K562 (cell line): ENCODE measurements around the gene TBC1D1. TPM values are rescaled to one million over a fixed set of nuclear protein-coding genes. Genes with fewer than 3 reads are reported as not detected.

ENCODE experiments used
- ATAC-seq: fragments of 200-7000 bp; cut with Tn5 transposase; 3 replicates; pipeline ENCODE4 v1.9.1; 2020; ENCODE audit warnings: moderate library complexity
- BruUV-seq: library from RNA; stranded (reverse); fragments of 400-500 nt; replicated peaks from 2 replicates; lab custom pipeline; 2021; lab: Mats Ljungman, UMichigan
- CTCF ChIA-PET: fragments of 300-600 bp; formaldehyde crosslinking; extraction: SDS; loops from one replicate; lab custom pipeline; 2021; ENCODE audit warnings: low intra/inter-chr PET ratio; lab: Yijun Ruan, JAX
- POLR2A ChIA-PET: fragments of 300-600, 350-650 bp; sonication (Branson Sonifier 250); formaldehyde crosslinking; extraction: SDS; loops from one replicate; lab custom pipeline; 2021; ENCODE audit warnings: antibody characterized with exemption, inconsistent platforms; lab: Yijun Ruan, JAX
- DNase-seq, 4 experiments: peaks; one replicate each; pipeline versions ENCODE4 v3.0.0 to v3.0.0-alpha.2; 2011 to 2018; ENCODE audit warnings: low spot score in 3 of 4, mixed read lengths in 3 of 4; ENCODE audit errors: extremely low read depth in 1 of 4
- FAIRE-seq: peaks from 2 replicates; lab custom pipeline; 2011; peaks lifted over from hg19 to GRCh38; lab: Jason Lieb, UNC
- H2AFZ ChIP-seq: 2 replicates; pipeline ENCODE4 v1.6.0; 2011; ENCODE audit warnings: low read depth, low read length, control low read depth, inconsistent platforms
- H3K27ac ChIP-seq: fragments of 200-600 bp; 3 replicates; pipeline ENCODE4 v1.8.0; 2011; ENCODE audit warnings: low read depth, mild to moderate bottlenecking, control low read depth, inconsistent platforms, low read length, moderate library complexity, mixed read lengths; ENCODE audit errors: extremely low read depth
- H3K27me3 ChIP-seq, 2 experiments: fragments of 300-600 bp in 1 of 2; 2 replicates in 1 of 2; 3 replicates in 1 of 2; pipeline versions ENCODE4 v1.6.0 to v1.8.0; 2011; ENCODE audit warnings: inconsistent platforms in 2 of 2, low read length in 2 of 2, mild to moderate bottlenecking in 1 of 2, mixed read lengths in 1 of 2, moderate library complexity in 1 of 2; ENCODE audit not compliant: control insufficient read depth in 2 of 2, insufficient read depth in 2 of 2
- H3K36me3 ChIP-seq: fragments of 300-600 bp; 3 replicates; pipeline ENCODE4 v1.8.0; 2011; ENCODE audit warnings: mild to moderate bottlenecking, low read length, inconsistent platforms; ENCODE audit not compliant: control insufficient read depth, insufficient read depth
- H3K4me1 ChIP-seq, 2 experiments: fragments of 200-600 bp in 1 of 2; replicated peaks in 1 of 2; 2 replicates in 1 of 2; 3 replicates in 1 of 2; pipeline versions ENCODE4 v1.5.1 to v1.8.0; 2011; ENCODE audit warnings: inconsistent platforms in 2 of 2, low read length in 2 of 2, mild to moderate bottlenecking in 1 of 2, mixed read lengths in 1 of 2, moderate library complexity in 1 of 2; ENCODE audit not compliant: control insufficient read depth in 2 of 2, insufficient read depth in 2 of 2
- H3K4me2 ChIP-seq: 2 replicates; pipeline ENCODE4 v1.6.1; 2011; ENCODE audit warnings: low read length, control low read depth, inconsistent platforms, mixed read lengths; ENCODE audit not compliant: insufficient read depth
- H3K4me3 ChIP-seq: fragments of 200-600 bp; sonication (generic), shearing (Covaris generic); 2 replicates; pipeline ENCODE4 v1.5.1; 2016; ENCODE audit warnings: control low read depth, inconsistent platforms
- H3K79me2 ChIP-seq: fragments of 200-600 bp; 3 replicates; pipeline ENCODE4 v1.8.0; 2011; ENCODE audit warnings: low read length, inconsistent platforms; ENCODE audit not compliant: control insufficient read depth, insufficient read depth
- H3K9ac ChIP-seq, 2 experiments: 2 replicates each; pipeline versions ENCODE4 v1.6.0 to v1.6.1; 2011; ENCODE audit warnings: low read depth in 2 of 2, low read length in 2 of 2, control low read depth in 1 of 2, inconsistent platforms in 1 of 2, mild to moderate bottlenecking in 1 of 2, mixed read lengths in 1 of 2; ENCODE audit not compliant: insufficient read depth in 1 of 2
- H3K9me1 ChIP-seq: one replicate; pipeline ENCODE4 v1.6.0; 2011; ENCODE audit warnings: inconsistent platforms, mild to moderate bottlenecking, low read length, moderate library complexity; ENCODE audit not compliant: control insufficient read depth, insufficient read depth
- H3K9me3 ChIP-seq: replicated peaks from 2 replicates; pipeline ENCODE4 v1.5.1; 2011; ENCODE audit warnings: low read depth, low read length, inconsistent platforms; ENCODE audit not compliant: control insufficient read depth, insufficient read depth
- H4K20me1 ChIP-seq: replicated peaks from 2 replicates; pipeline ENCODE4 v1.6.1; 2011; ENCODE audit warnings: low read length, inconsistent platforms, mixed read lengths; ENCODE audit not compliant: control insufficient read depth, insufficient read depth
- BHLHE40 ChIP-seq: IDR thresholded peaks from 2 replicates; pipeline ENCODE4 v1.6.1; 2011; ENCODE audit warnings: low read length, improper control_type of control experiment
- NR0B1 ChIP-seq: fragments of 450-650 bp; IDR thresholded peaks from one replicate; pipeline ENCODE4 v1.6.1; 2018; ENCODE audit warnings: mild to moderate bottlenecking, moderate library complexity; ENCODE audit not compliant: partially characterized antibody
- RAD51 ChIP-seq: fragments of 450-650 bp; IDR thresholded peaks from 2 replicates; pipeline ENCODE4 v1.7.1; 2016; ENCODE audit warnings: low read depth, mild to moderate bottlenecking, borderline replicate concordance
- USF1 ChIP-seq: sonication (generic); formaldehyde crosslinking; IDR thresholded peaks from 2 replicates; pipeline ENCODE4 v1.9.0; 2022; ENCODE audit warnings: mild to moderate bottlenecking, missing genetic modification reagents
- USF2 ChIP-seq: sonication (generic); formaldehyde crosslinking; IDR thresholded peaks from 2 replicates; pipeline ENCODE4 v1.5.0; 2020; ENCODE audit warnings: missing genetic modification reagents
- ZNF121 ChIP-seq: sonication (generic); formaldehyde crosslinking; conservative IDR thresholded peaks from 2 replicates; pipeline ENCODE4 v1.8.0; 2022; ENCODE audit warnings: missing genetic modification reagents
- WGBS: fragments of 100-300 bp; shearing (Covaris generic); methylation state at CpG from one replicate; pipeline ENCODE4 v1.1.6; 2016; ENCODE audit warnings: low coverage, mixed read lengths; ENCODE audit not compliant: insufficient coverage; ENCODE audit errors: missing lambda C conversion rate; 5-methylcytosine and 5-hydroxymethylcytosine counted together
- in situ Hi-C: fragments of 300-500 bp; cut with MboI; formaldehyde crosslinking; loops from 4 replicates; pipeline ENCODE4 v1.15.0; 2018; ENCODE audit warnings: inconsistent platforms, mixed read lengths
- intact Hi-C: fragments of 100-400 bp; cut with micrococcal nuclease; formaldehyde crosslinking; loops from 2 replicates; pipeline ENCODE4 v1.14.2; 2022
- polyA plus RNA-seq, 8 experiments: library from polyadenylated mRNA; depleted of rRNA in 4 of 8; stranded (reverse) in 5 of 8; unstranded in 3 of 8; fragments of >200 nt; fragmentation: Nextera tagmentation in 2 of 8; fragmentation: Illumina TruSeq in 1 of 8; extraction: Ambion mirVana in 2 of 8; extraction: Trizol in 1 of 8; gene quantifications; 2 replicates each; pipeline versions ENCODE4 v1.2.1 to v1.2.3, GENCODE V29; 2011 to 2014; ENCODE audit warnings: inconsistent platforms in 1 of 8, missing spikeins in 1 of 8
- total RNA-seq, 7 experiments: library from RNA; depleted of rRNA in 6 of 7; stranded (reverse); fragments of >200 nt in 6 of 7; fragmentation: Illumina TruSeq in 2 of 7; extraction: Trizol in 2 of 7; gene quantifications; 2 replicates each; pipeline versions ENCODE4 v1.2.1 to v1.2.3, GENCODE V29; 2011 to 2021; ENCODE audit warnings: low replicate concordance in 1 of 7

TBC1D1 gene
- total and polyA plus RNA-seq, 9 of the 15 experiments (the other 6 are each of a cell fraction or from before 2014, with no cell fraction given): 0.59 to 14.2 (median 8.8) TPM

GRCh38 chr4:38036548-38036947 lies 145.7 kb downstream of the TBC1D1 start:
- FAIRE-seq (no peak), ATAC-seq (peak; percentile 55; the same call in 1 of the 3 replicates), DNase-seq (peak in 1 of 4 experiments; percentile 20)
- H3K27me3 ChIP-seq: peaks cover 12 to 20% of the 10 kb centered on the region in 2 experiments; a peak in 3 of 5 replicates
- H4K20me1 ChIP-seq: no peaks in the 10 kb centered on the region
- BruUV-seq: no TSS peak
- WGBS: 11% methylated on average over 4 of the region's 4 CpGs
- CTCF ChIA-PET: interaction anchor here (4.0 kb wide), 1 partner anchor 234 kb away, joined by 32 read pairs; no protein-coding TSS in a partner anchor
- no peak overlapping the region for H3K4me3 ChIP-seq
- H3K9me3 ChIP-seq: no peaks in the 10 kb centered on the region
- H3K36me3 ChIP-seq: no peaks in the 10 kb centered on the region
- no peak overlapping the region for H3K4me2 ChIP-seq
- no peak overlapping the region for H3K9ac ChIP-seq
- in situ Hi-C loops (no loop called here), intact Hi-C loops (no loop called here)
- H2AFZ ChIP-seq: no peak overlapping the region
- no peak for TF ChIP-seq NR0B1
- no peak for TF ChIP-seq ZNF121
- 0 out of 2 replicates have a peak, but pooled peaks have one; percentile 34 for TF ChIP-seq BHLHE40
- TF ChIP-seq RAD51: peak; percentile 16; the same call in 1 of the 2 replicates
- peak; percentile 33; the same call in 1 of the 2 replicates for TF ChIP-seq USF2
- peak; percentile 54; the same call in 1 of the 2 replicates for TF ChIP-seq USF1 (CRISPR knock-in tag)
- POLR2A ChIA-PET: interaction anchor here (0.6 to 1.3 kb wide), 2 partner anchors 19 to 57 kb away, joined by 3 to 4 read pairs; no protein-coding TSS in a partner anchor
- no peaks in the 10 kb centered on the region for H3K79me2 ChIP-seq
- no peaks in the 10 kb centered on the region for H3K4me1 ChIP-seq
- H3K9me1 ChIP-seq: no peaks in the 10 kb centered on the region
- no peak overlapping the region for H3K27ac ChIP-seq
